IMR-90 (cell line): ENCODE data around the gene ATG7. TPM values are rescaled to one million over a fixed set of nuclear protein-coding genes. Genes with fewer than 3 reads are reported as not detected.

Source experiments
- ATAC-seq: fragments of 200-7000 bp; cut with Tn5 transposase; 2 replicates; pipeline ENCODE4 v1.9.1; 2020; ENCODE audit warnings: low read depth, mild to moderate bottlenecking, moderate library complexity
- BruUV-seq: library from RNA; stranded (reverse); fragments of 400-500 nt; replicated peaks from 2 replicates; lab custom pipeline; 2021; lab: Mats Ljungman, UMichigan
- CTCF ChIA-PET: fragments of 300-600 bp; formaldehyde crosslinking; extraction: SDS; loops from one replicate; lab custom pipeline; 2021; ENCODE audit warnings: antibody characterized with exemption; lab: Yijun Ruan, JAX
- POLR2A ChIA-PET: fragments of 300-600 bp; sonication (Branson Sonifier 250); formaldehyde crosslinking; loops from one replicate; lab custom pipeline; 2022; ENCODE audit warnings: antibody characterized with exemption; ENCODE audit not compliant: unreplicated experiment; lab: Charles Lee
- DNase-seq: peaks from one replicate; pipeline ENCODE4 v3.0.0; 2013
- H2AFZ ChIP-seq: replicated peaks from 2 replicates; pipeline ENCODE3; 2013; ENCODE audit warnings: low read length, mild to moderate bottlenecking; ENCODE audit not compliant: poor library complexity
- H2AK5ac ChIP-seq: 2 replicates; pipeline ENCODE4 v1.6.1; 2013; ENCODE audit warnings: low read depth, low read length, inconsistent platforms
- H2AK9ac ChIP-seq: replicated peaks from 2 replicates; pipeline ENCODE3; 2013; ENCODE audit warnings: mild to moderate bottlenecking, low read depth, low read length, moderate library complexity; ENCODE audit not compliant: poor library complexity
- H2BK120ac ChIP-seq: 2 replicates; pipeline ENCODE4 v1.6.1; 2013; ENCODE audit warnings: low read depth, low read length, inconsistent platforms
- H2BK15ac ChIP-seq: 3 replicates; pipeline ENCODE4 v1.6.1; 2013; ENCODE audit warnings: low read depth, low read length, inconsistent platforms
- H2BK20ac ChIP-seq: 2 replicates; pipeline ENCODE4 v1.6.1; 2013; ENCODE audit warnings: low read depth, mild to moderate bottlenecking, inconsistent platforms, low read length, moderate library complexity
- H2BK5ac ChIP-seq: 2 replicates; pipeline ENCODE4 v1.6.1; 2013; ENCODE audit warnings: mild to moderate bottlenecking, low read depth, low read length, inconsistent platforms; ENCODE audit not compliant: poor library complexity, severe bottlenecking
- H3K14ac ChIP-seq: replicated peaks from 2 replicates; pipeline ENCODE4 v1.6.1; 2013; ENCODE audit warnings: low read depth, low read length, inconsistent platforms
- H3K18ac ChIP-seq: 2 replicates; pipeline ENCODE4 v1.6.1; 2013; ENCODE audit warnings: low read depth, low read length, control low read depth
- H3K23ac ChIP-seq: 2 replicates; pipeline ENCODE4 v1.6.1; 2013; ENCODE audit warnings: low read depth, low read length, inconsistent platforms
- H3K27ac ChIP-seq: 2 replicates; pipeline ENCODE4 v1.5.1; 2013; ENCODE audit warnings: mild to moderate bottlenecking, control low read depth, low read length; ENCODE audit not compliant: insufficient read depth
- H3K27me3 ChIP-seq: 2 replicates; pipeline ENCODE4 v1.6.1; 2013; ENCODE audit warnings: low read length; ENCODE audit not compliant: control insufficient read depth, insufficient read depth
- H3K36me3 ChIP-seq: 2 replicates; pipeline ENCODE4 v1.6.1; 2013; ENCODE audit warnings: low read length, mixed read lengths; ENCODE audit not compliant: control insufficient read depth, insufficient read depth
- H3K4ac ChIP-seq: 2 replicates; pipeline ENCODE4 v1.6.1; 2013; ENCODE audit warnings: low read depth, low read length, inconsistent platforms
- H3K4me1 ChIP-seq: 2 replicates; pipeline ENCODE4 v1.6.1; 2013; ENCODE audit warnings: low read length, mixed read lengths; ENCODE audit not compliant: control insufficient read depth, insufficient read depth
- H3K4me2 ChIP-seq: 2 replicates; pipeline ENCODE4 v1.6.1; 2013; ENCODE audit warnings: low read depth, mild to moderate bottlenecking, control low read depth, low read length, moderate library complexity
- H3K4me3 ChIP-seq: 2 replicates; pipeline ENCODE4 v1.5.1; 2013; ENCODE audit warnings: low read depth, mild to moderate bottlenecking, control low read depth, low read length, moderate library complexity; ENCODE audit not compliant: insufficient read depth
- H3K56ac ChIP-seq: 2 replicates; pipeline ENCODE4 v1.6.1; 2013; ENCODE audit warnings: low read length, inconsistent platforms; ENCODE audit not compliant: insufficient read depth; ENCODE audit errors: extremely low read depth
- H3K79me1 ChIP-seq, 2 experiments: 2 replicates each; pipeline ENCODE4 v1.6.1; 2013; ENCODE audit warnings: low read length in 2 of 2, inconsistent platforms in 1 of 2, low read depth in 1 of 2
- H3K9ac ChIP-seq: 2 replicates; pipeline ENCODE4 v1.6.1; 2013; ENCODE audit warnings: low read depth, low read length, control low read depth
- H3K9me1 ChIP-seq: 2 replicates; pipeline ENCODE4 v1.6.1; 2013; ENCODE audit warnings: low read length, inconsistent platforms; ENCODE audit not compliant: insufficient read depth
- H3K9me3 ChIP-seq: 2 replicates; pipeline ENCODE4 v1.6.1; 2013; ENCODE audit warnings: low read length; ENCODE audit not compliant: control insufficient read depth, insufficient read depth
- H4K20me1 ChIP-seq: 2 replicates; pipeline ENCODE4 v1.6.1; 2013; ENCODE audit warnings: low read length, inconsistent platforms; ENCODE audit not compliant: insufficient read depth
- H4K5ac ChIP-seq: 2 replicates; pipeline ENCODE4 v1.6.1; 2013; ENCODE audit warnings: mild to moderate bottlenecking, low read depth, low read length, control low read depth
- H4K8ac ChIP-seq, 2 experiments: 2 replicates each; pipeline ENCODE4 v1.6.1; 2013; ENCODE audit warnings: low read depth in 2 of 2, low read length in 2 of 2, control low read depth in 1 of 2, inconsistent platforms in 1 of 2
- H4K91ac ChIP-seq: 2 replicates; pipeline ENCODE4 v1.6.1; 2013; ENCODE audit warnings: low read depth, low read length, inconsistent platforms; ENCODE audit not compliant: insufficient read depth
- BHLHE40 ChIP-seq: fragments of 150-350 bp; IDR thresholded peaks from 2 replicates; pipeline ENCODE4 v1.6.1; 2016; ENCODE audit warnings: mild to moderate bottlenecking, low read depth, low read length
- SMC3 ChIP-seq: fragments of 150-350 bp; IDR thresholded peaks from 2 replicates; pipeline ENCODE4 v1.6.1; 2016; ENCODE audit warnings: low read depth, mild to moderate bottlenecking, antibody characterized with exemption, low read length, moderate library complexity
- WGBS, 2 experiments: methylation state at CpG; one replicate each; pipeline versions ENCODE4 v1.1.5 to v1.1.7; 2013; ENCODE audit warnings: missing lambda C conversion rate in 2 of 2; ENCODE audit not compliant: insufficient read length in 1 of 2; ENCODE audit errors: extremely low coverage in 2 of 2; 5-methylcytosine and 5-hydroxymethylcytosine counted together
- dilution Hi-C: fragments of 300-500 bp; cut with HindIII; formaldehyde crosslinking; loops from one replicate; pipeline ENCODE4 v1.14.3; 2018; ENCODE audit warnings: low sequenced_read_pairs; ENCODE audit not compliant: unreplicated experiment
- in situ Hi-C: fragments of 300-500 bp; cut with MboI; formaldehyde crosslinking; loops from 3 replicates; pipeline ENCODE4 v1.14.3; 2019; ENCODE audit warnings: low sequenced_read_pairs, inconsistent platforms, mixed read lengths
- intact Hi-C: fragments of 100-400 bp; cut with micrococcal nuclease; formaldehyde crosslinking; loops from 2 replicates; pipeline ENCODE4 v1.10.0; 2022
- polyA plus RNA-seq, 3 experiments: library from polyadenylated mRNA; depleted of rRNA; stranded (reverse); fragments of >200 nt; gene quantifications; 2 replicates each; pipeline ENCODE4 v1.2.3, GENCODE V29; 2012; ENCODE audit warnings: low replicate concordance in 1 of 3
- total RNA-seq: library from RNA; depleted of rRNA; stranded (reverse); fragments of >200 nt; gene quantifications from 2 replicates; pipeline ENCODE4 v1.2.3, GENCODE V29; 2012

The ATG7 gene
- total and polyA plus RNA-seq, 2 of the 4 experiments (the other 2 are of a cell fraction) = 15.6 to 51.4 TPM

DNA sequence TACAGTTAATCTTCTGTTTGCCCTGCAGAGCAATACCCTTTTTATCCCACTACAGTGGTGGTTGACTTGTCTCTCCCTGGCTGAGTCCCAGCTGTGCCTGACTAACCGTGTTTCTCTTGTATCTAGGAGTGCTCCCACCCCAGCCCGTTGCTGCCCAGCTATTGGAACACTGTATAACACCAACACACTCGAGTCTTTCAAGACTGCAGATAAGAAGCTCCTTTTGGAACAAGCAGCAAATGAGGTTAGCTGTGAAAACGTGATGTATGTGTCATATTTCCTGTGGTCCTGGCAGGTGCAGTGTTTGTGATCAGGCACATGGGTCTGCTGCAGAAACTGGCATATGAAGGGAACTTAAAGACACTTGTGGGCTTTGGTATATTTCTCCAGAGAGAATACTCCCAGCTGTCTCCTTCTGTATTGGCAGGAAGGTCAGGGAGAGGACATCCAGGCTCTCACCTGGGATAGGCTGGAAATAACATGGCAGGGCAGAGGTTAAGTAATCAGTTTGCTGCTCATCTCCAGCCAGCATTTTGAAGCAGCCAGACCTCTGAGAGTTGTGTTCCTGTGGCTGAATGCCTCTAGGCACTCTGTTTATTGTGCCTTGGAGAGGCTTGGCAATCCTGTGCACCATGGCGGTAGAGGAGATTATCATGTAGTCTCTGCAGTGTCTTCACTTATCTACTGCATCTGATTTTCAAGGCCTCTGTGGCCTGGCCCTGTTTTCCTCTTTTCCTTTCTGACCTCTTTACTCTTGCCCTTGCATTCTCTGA is 34.8 kb downstream of the ATG7 start:
- Histone ChIP-seq H3K23ac (no peak overlapping the region), H4K8ac (no peak overlapping the region), H3K4me1 (peaks cover 3% of the 10 kb centered on the region; the same call in 1 of the 2 replicates), H4K91ac (no peak overlapping the region), H2BK5ac (no peak overlapping the region), H3K27me3 (no peaks in the 10 kb centered on the region), H3K14ac (no peak overlapping the region), H2AK9ac (no peak overlapping the region), H3K4ac (0 out of 2 replicates have a peak overlapping the region, but pooled peaks have one; percentile 30), H2AK5ac (no peak overlapping the region), H4K5ac (no peak overlapping the region), H3K56ac (no peak overlapping the region), H3K27ac (no peak overlapping the region), H3K79me1 (peaks cover 7 to 29% of the 10 kb centered on the region in 2 experiments; a peak in 3 of 4 replicates), H3K18ac (no peak overlapping the region), H3K4me3 (no peak overlapping the region), H2BK120ac (no peak overlapping the region), H3K4me2 (no peak overlapping the region), H3K9ac (no peak overlapping the region), H3K9me1 (peaks cover 11% of the 10 kb centered on the region; the same call in 1 of the 2 replicates), H3K9me3 (no peaks in the 10 kb centered on the region), H4K20me1 (no peaks in the 10 kb centered on the region), H2BK15ac (no peak overlapping the region), H2AFZ (peak overlapping the region; percentile 15), H3K36me3 (peaks cover 33% of the 10 kb centered on the region), H2BK20ac (no peak overlapping the region)
- dilution Hi-C loops (no loop called here), intact Hi-C loops (no loop called here), in situ Hi-C loops (no loop called here)
- no TSS peak for BruUV-seq
- CTCF ChIA-PET = no interaction called here
- no peak for TF ChIP-seq SMC3
- TF ChIP-seq BHLHE40 = peak; percentile 45; the same call in 1 of the 2 replicates
- POLR2A ChIA-PET = no interaction called here
- ATAC-seq (no peak; the same call in 1 of the 2 replicates), DNase-seq (peak; percentile 49)
- WGBS, 2 experiments = 70% methylated on average over 2 of the region's 5 CpGs; no CpG with 5 or more reads in 1 of the 2 experiments
